Activated effector memory CD4-positive, alpha-beta T cell treated with Interleukin-2 at 50 U/mL for 16 hours (primary cell): ENCODE measurements around the gene FHIT.

Source experiments
- DNase-seq: peaks from one replicate; pipeline ENCODE4 v3.0.0-alpha.2; 2020

The FHIT gene

DNA sequence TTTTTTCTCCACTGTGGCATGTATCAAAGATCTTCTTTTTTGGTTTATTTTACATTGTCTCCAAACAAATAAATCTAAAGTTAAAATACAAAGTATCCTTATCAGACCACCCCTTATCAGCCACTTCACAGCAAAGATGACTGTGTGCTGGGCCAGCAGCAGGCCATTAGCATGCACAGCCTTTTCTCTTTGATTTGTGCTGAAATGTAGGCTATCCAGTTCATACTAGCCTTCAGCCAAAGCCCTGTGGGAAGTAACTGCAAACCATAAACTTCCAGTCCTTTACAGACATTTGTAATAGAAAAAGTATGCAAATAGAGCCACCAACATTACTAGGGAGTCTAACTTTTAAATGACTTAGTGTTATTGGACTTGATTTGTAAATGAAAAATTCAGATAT lies 816.3 kb downstream of the FHIT start:
- DNase-seq: no peak

- DNase-seq: no peak
These were observed 816.9 kb downstream of the FHIT start for GRCh38 chr3:60434323-60434722.

GRCh38 chr3:60431599-60431958 lies 819.7 kb downstream of the FHIT start:
- DNase-seq: no peak

- no peak for DNase-seq
These were observed 821.0 kb downstream of the FHIT start for GRCh38 chr3:60430205-60430604.

GRCh38 chr3:60427109-60427508 lies 824.1 kb downstream of the FHIT start:
- DNase-seq: no peak

- DNase-seq: no peak
These were observed 826.3 kb downstream of the FHIT start for GRCh38 chr3:60424942-60425341.

DNA sequence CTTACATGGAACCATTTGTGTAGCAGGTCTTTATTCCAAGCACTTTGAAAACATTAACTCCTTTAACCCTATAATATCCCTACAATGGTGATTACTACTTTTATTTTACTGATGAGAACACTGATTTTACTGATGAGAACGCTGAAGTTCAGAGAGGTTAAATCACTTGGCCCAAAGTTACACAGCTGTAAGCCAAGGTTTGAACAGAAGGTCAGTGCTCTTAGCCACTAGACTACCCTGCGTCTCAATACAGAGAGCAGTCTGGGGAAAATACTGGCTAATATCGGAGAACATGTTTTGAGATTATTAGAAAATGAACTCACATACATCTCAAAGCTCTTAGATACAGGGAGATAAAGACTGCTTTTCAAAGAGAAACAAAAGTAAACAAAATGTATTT lies 827.2 kb downstream of the FHIT start:
- DNase-seq: no peak

DNA sequence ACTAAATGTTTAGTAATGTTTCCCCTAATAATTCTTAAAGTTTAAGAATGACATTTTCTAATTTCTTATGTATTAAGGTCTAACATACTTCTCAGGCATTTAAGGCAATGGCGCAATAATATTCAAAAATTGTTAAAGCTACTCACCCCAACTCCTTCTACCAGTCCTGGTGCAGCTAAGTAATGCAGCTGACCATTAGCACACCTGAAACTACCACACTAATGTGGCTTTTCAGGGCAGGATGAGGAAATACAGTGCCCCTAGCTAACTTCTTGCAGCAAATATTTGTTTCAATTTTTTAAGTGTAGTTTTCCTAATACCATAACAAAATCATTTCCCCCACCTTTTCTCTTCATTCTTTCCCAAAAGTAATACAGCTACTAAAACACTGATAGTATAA lies 827.7 kb downstream of the FHIT start:
- DNase-seq: no peak

GRCh38 chr3:60421749-60422446 lies 829.4 kb downstream of the FHIT start:
- DNase-seq: no peak

- no peak for DNase-seq
These were observed 833.7 kb downstream of the FHIT start for GRCh38 chr3:60417576-60417975.

DNA sequence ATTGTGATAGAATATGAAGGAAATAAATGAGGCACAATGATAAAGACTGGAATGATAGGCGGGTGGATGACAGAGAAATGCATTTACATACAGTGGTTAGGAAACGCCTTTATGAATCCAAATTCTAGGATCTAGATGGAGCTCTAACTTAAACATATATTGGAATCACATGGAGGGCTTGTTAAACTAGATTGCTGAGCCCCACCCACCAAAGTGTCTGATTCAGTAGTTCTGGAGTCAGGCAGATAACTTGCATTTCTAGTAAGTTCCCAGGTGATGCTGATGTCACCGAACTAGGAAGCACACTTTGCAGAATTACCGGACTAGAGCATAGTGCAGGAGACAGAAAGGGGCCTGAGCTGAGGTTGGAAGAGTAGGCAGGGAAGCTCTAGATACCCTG lies 837.2 kb downstream of the FHIT start:
- DNase-seq: no peak

DNA sequence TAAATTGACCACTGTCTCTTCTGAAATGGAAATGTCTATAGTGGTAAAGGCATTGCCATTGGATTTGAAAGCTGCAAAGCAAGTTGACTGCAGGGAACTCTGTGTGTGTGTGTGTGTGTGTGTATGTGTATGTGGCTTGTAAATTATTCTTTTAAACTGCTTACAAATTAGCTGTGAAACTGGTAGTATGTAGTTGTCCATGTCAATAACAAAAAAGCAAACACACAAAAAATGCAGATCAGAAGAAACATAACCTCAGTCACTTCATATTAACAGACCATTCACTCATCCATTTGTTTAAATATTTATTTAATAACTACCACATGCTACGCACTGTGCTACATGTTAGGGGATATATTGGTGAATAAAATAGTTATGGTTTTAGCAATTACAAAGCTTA lies 837.7 kb downstream of the FHIT start:
- DNase-seq: no peak

DNA sequence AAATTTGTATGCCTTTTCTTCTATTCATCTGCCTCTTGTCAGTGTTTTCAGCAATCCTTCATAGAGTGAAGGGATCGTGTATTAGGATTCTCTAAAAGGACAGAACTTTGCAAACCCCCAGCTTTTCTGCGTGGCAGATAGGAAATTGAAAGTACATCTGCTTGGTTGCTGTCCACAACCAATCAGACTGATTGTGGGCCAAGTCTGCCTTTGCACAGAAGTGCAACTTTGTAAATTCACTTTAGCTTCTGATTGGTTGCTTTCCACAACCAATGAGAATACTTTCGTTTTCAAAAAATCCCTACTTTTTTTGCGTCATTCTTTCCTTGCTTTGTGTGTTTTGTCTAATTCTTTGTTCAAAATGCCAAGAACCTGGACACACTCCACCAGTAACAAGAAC lies 847.4 kb downstream of the FHIT start:
- DNase-seq: no peak

- DNase-seq: no peak
These were observed 848.3 kb downstream of the FHIT start for GRCh38 chr3:60402931-60403330.

DNA sequence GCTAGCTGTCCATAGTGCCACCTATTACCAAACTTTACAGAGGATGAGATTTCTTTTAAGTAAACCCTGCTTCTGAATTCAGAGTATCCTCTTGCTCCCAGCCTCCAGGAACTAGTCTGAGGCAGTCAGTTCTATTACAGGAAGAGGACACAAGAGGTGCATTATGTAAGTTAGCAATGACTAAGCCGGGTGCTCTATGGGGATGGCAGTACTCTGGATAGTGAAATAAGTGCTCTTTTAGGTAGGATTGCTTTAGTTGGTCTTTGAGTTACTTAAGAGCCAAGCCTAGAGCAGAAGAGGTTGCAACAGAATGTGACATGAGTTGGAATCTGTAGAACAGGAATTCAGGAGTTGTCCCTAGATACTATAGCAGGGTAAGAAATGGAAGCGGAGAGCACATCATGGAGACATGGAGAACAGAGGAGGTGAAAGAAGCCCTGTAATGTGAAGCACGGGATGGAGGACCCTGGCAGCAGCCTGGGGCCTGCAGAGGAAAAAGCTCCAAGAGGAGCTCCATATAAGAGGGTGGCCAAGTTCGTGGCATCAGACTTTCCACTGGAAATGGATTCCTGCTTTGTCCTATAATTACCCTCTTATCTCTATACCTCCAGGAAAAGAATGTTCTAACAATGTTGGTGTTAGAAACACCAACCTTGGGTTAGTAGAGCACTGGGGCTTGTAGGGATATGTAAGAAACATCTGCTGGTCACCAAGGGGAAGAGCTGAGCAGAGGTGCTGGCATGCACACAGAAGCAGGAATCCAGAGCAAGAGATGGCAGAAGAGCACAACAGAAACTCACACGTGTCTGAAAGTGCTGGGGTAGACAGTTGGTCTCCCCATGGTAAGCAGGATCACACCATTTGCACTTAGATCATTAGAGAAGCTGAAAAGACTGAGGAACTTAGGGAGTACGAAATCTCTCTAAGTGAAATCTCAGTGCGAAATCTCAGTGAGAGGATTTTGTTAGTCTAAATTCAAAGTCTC lies 851.1 kb downstream of the FHIT start:
- no peak for DNase-seq

GRCh38 chr3:60399292-60399691 lies 852.0 kb downstream of the FHIT start:
- no peak for DNase-seq

- no peak for DNase-seq
These were observed 856.0 kb downstream of the FHIT start for GRCh38 chr3:60395173-60395762.

GRCh38 chr3:60393946-60394345 lies 857.3 kb downstream of the FHIT start:
- DNase-seq: no peak

DNA sequence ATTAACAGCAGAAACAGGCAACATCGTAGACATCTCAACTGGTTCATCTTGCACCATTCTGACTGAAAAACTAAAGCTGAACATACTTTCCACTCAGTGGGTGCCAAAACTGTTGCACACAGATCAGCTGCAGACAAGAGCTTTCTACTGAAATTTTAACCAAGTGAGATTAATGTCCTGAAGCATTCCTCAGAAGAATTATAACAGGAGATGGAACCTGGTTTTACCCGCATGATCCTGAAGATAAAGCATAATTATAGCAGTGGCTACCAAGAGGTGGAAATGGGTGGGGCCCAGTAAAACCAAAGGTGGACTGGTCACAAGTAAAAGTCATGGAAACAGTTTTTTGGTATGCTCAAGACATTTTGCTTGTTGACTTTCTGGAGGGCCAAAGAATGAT lies 858.8 kb downstream of the FHIT start:
- DNase-seq: no peak

- DNase-seq: no peak
These were observed 860.0 kb downstream of the FHIT start for GRCh38 chr3:60391292-60391691.

GRCh38 chr3:60388731-60389130 lies 862.5 kb downstream of the FHIT start:
- DNase-seq: no peak

DNA sequence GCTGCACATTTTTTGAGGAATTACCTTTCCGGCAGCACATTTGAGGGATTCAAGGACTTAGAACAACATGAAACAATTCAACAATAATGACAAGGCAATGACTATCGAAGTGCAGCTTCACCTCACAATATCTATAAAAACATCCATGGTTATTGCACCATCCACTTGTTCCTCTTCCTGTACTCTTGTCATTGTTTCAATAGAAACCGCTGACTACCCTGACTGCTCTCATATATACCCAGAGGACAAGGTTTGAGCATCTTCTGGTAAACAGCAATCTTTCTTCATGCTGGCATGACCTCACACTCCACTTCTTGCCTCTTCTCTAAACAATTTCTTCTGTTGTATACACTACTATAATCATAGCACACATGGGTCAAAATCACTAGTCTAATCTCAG lies 864.9 kb downstream of the FHIT start:
- DNase-seq: no peak

- no peak for DNase-seq
These were observed 866.9 kb downstream of the FHIT start for GRCh38 chr3:60384341-60384740.

DNA sequence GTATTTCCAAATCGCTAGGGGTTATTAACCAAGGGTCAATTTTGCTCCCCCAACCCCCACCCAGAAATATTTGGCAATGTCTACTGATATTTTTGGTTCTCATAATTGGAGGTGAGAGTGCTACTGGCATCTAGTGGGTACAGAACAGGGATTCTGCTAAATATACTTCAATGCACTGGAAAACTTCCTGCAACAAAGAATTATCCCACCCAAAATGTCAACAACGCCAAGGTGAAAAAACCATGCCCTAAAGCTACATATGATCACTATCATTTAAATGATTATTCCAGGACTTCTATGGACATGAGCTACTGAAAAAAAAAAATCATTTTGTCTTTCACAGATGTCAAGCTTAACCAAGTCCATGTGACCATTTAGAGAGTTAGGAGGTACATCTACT lies 867.9 kb downstream of the FHIT start:
- DNase-seq: no peak
